Measurements from ENCODE around the gene ADCY2. TPM values are rescaled to one million over a fixed set of nuclear protein-coding genes. Genes with fewer than 3 reads are reported as not detected.

Gene ADCY2
- total RNA-seq, 1 experiment from 2014 or later, result not detected

DNA sequence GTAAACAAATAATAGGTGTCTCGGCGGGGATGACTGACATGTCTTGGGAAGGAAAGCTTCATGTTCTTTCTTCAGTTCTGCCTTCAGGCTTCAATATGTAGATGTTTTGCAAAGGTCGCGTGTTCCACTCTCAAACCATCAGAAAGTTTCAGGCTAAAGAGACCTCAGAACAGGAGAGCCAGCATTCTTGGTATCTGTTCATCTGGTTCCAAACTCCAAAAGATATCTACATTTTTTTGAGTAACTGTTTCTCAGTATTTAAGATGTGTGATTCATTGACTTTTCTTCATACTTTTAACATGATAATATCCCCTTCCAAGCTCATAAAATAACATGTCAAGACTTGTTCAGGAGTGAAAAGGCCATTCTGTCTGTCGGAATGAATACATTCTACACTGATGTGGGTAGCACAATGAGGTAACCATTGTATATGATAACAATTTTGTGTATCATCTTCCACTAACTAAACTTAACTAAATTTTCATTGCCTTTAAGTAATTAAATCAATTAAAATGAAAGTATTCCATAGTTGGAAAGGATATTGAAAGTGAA is 271.4 kb downstream of the ADCY2 start:
- in situ Hi-C loops (cut with HindIII; ENCODE audit: low pct_unique_long_range_greater_than_20kb, low sequenced_read_pairs), result no loop called here
- DNase-seq (ENCODE audit: low read depth), result no peak

DNA sequence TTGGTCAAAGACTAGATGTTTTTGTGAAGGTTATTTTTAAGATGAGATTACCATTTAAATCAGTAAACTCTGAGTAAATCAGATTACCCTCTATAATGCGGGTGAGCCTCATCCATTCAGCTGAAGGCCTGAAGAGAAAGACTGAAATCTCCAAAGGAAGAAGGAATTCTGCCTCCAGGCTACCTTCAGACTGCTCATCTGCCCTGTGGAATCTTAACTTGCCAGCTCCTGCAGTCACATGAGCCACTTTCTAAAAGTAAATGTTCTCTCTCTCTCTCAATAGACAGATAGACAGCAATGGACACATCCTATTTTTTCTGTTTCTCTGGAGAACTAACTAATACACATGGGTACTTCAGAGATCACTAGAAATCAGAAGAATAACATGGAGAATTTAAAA is 272.2 kb downstream of the ADCY2 start:
- in situ Hi-C loops (cut with HindIII; ENCODE audit: low pct_unique_long_range_greater_than_20kb, low sequenced_read_pairs), result no loop called here
- no peak for DNase-seq (ENCODE audit: low read depth)

- in situ Hi-C loops (cut with HindIII; ENCODE audit: low pct_unique_long_range_greater_than_20kb, low sequenced_read_pairs), result no loop called here
- DNase-seq (ENCODE audit: low read depth), result no peak
Observed at GRCh38 chr5:7668627-7669026, 272.7 kb downstream of the ADCY2 start.

DNA sequence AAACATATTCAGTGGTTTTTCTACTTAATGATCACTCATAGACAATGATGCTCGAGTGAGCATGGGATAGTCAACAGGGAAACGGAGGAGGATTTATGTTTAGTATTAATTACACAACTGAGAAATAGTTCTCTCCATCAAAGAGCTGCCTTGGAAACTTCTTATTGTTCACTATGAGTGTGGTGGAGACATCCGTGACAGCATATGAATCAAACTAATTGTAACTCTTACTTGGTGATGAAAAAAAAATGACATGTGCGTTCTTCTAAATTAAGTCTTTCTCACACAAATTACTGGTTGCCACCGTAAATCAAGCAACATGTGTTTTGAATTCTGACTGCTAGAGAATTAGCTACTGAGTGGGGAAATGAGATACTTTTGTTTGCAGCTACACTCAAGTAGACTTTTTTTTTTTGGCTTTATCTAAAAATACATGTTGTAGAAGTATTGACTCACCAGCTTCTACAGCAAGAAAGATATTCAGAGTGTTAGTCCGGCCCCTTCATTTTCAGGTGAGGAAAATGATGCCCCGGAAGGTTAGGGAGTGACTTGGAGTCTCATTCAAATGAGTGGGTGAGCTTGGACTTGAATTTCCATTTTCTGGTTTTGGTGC is 275.5 kb downstream of the ADCY2 start:
- DNase-seq (ENCODE audit: low read depth), result no peak
- in situ Hi-C loops (cut with HindIII; ENCODE audit: low pct_unique_long_range_greater_than_20kb, low sequenced_read_pairs), result no loop called here

GRCh38 chr5:7673658-7674057 is 277.7 kb downstream of the ADCY2 start:
- in situ Hi-C loops (cut with HindIII; ENCODE audit: low pct_unique_long_range_greater_than_20kb, low sequenced_read_pairs), result no loop called here
- no peak for DNase-seq (ENCODE audit: low read depth)

DNA sequence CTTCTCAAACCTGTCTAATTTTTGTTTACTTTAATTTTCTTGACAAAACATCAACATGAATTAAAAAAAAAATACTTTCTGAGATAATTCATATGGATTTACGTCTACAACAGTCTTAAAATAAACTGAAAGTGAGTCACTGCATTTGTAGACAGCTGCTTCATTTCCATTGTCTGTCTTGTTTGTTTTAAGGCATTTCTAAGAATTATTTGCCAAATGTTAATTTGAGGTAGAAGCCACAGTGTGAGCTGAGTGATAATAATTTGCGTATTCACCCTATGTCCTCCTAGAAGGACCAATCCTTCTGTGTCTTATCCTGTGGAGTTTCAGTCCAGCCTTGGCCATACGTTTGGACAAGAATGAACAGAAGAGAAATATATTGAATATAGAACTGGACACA is 280.5 kb downstream of the ADCY2 start:
- in situ Hi-C loops (cut with HindIII; ENCODE audit: low pct_unique_long_range_greater_than_20kb, low sequenced_read_pairs), result no loop called here
- DNase-seq (ENCODE audit: low read depth), result no peak

GRCh38 chr5:7678030-7678429 is 282.1 kb downstream of the ADCY2 start:
- in situ Hi-C loops (cut with HindIII; ENCODE audit: low pct_unique_long_range_greater_than_20kb, low sequenced_read_pairs), result no loop called here

DNA sequence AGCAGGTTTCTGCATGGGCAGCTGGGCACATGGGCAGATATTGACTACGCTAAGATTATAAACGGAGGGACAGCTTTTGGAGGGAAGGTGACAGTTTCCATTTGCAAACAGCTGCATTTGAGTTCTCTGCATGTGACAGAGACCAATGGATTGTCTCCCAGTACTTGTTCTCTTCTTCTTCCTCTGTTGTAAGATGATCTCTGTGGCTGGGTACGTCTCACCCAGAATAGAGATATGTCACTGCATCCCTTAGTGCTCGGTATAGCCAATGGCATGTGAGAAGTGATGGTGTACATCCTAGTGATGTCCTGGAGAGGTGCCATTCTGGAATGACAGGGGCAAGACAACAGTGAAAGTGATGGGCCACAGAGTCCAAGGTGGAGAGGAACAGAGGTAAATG is 283.7 kb downstream of the ADCY2 start:
- DNase-seq (ENCODE audit: low read depth), result no peak
- in situ Hi-C loops (cut with HindIII; ENCODE audit: low pct_unique_long_range_greater_than_20kb, low sequenced_read_pairs), result no loop called here

More at GRCh38 chr5:7678030-7678429, 282.1 kb downstream of the ADCY2 start:
- DNase-seq (ENCODE audit: low read depth), result no peak

GRCh38 chr5:7680260-7680659 is 284.3 kb downstream of the ADCY2 start:
- DNase-seq (ENCODE audit: low read depth), result no peak
- in situ Hi-C loops (cut with HindIII; ENCODE audit: low pct_unique_long_range_greater_than_20kb, low sequenced_read_pairs), result no loop called here

DNA sequence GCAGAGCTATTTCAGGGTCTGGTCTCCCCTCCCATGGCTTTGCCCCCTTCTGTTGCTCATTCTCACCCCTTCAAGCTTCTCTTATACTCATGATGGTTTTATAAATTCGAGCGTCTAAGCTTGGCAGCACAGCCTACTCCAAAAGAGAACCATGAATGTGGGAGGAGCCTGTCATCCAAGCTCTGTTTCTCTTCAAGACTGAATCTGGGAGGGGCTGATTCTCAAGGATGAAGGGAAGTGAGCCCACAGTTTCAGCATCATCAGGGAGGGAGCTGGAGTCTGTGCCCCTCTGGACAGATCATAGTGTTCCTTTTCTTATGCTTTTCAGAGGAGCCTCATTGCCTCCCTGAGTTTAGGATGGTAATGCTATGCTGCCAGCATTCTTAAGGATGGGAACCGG is 286.4 kb downstream of the ADCY2 start:
- no peak for DNase-seq (ENCODE audit: low read depth)
- in situ Hi-C loops (cut with HindIII; ENCODE audit: low pct_unique_long_range_greater_than_20kb, low sequenced_read_pairs), result no loop called here

- no peak for DNase-seq (ENCODE audit: low read depth)
- in situ Hi-C loops (cut with HindIII; ENCODE audit: low pct_unique_long_range_greater_than_20kb, low sequenced_read_pairs), result no loop called here
Observed at GRCh38 chr5:7683753-7684152, 287.8 kb downstream of the ADCY2 start.

GRCh38 chr5:7684826-7685225 is 288.9 kb downstream of the ADCY2 start:
- DNase-seq (ENCODE audit: low read depth), result no peak
- in situ Hi-C loops (cut with HindIII; ENCODE audit: low pct_unique_long_range_greater_than_20kb, low sequenced_read_pairs), result no loop called here

- in situ Hi-C loops (cut with HindIII; ENCODE audit: low pct_unique_long_range_greater_than_20kb, low sequenced_read_pairs), result no loop called here
- DNase-seq (ENCODE audit: low read depth), result no peak
Observed at GRCh38 chr5:7686794-7687193, 290.9 kb downstream of the ADCY2 start.

DNA sequence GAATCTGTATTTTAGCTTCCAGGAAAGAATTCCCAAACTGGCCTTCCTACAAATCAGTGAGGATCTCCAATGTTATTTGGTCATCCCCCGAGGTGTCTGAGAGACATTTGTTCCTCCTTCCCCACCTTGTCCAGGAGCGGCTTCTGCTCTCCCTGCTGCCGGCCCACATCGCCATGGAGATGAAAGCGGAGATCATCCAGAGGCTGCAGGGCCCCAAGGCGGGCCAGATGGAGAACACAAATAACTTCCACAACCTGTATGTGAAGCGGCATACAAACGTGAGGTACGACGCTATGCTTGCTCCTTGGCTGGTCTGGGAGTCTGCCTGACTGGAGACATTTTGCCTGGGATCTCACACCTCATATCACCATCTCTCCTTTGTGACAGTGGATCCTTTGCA is 294.6 kb downstream of the ADCY2 start:
- in situ Hi-C loops (cut with HindIII; ENCODE audit: low pct_unique_long_range_greater_than_20kb, low sequenced_read_pairs), result no loop called here
- DNase-seq (ENCODE audit: low read depth), result no peak

- DNase-seq (ENCODE audit: low read depth), result no peak
- in situ Hi-C loops (cut with HindIII; ENCODE audit: low pct_unique_long_range_greater_than_20kb, low sequenced_read_pairs), result no loop called here
Observed at GRCh38 chr5:7705261-7705660, 309.3 kb downstream of the ADCY2 start.

GRCh38 chr5:7705736-7706135 is 309.8 kb downstream of the ADCY2 start:
- no peak for DNase-seq (ENCODE audit: low read depth)
- in situ Hi-C loops (cut with HindIII; ENCODE audit: low pct_unique_long_range_greater_than_20kb, low sequenced_read_pairs), result no loop called here

GRCh38 chr5:7706256-7706655 is 310.3 kb downstream of the ADCY2 start:
- DNase-seq (ENCODE audit: low read depth), result no peak

DNA sequence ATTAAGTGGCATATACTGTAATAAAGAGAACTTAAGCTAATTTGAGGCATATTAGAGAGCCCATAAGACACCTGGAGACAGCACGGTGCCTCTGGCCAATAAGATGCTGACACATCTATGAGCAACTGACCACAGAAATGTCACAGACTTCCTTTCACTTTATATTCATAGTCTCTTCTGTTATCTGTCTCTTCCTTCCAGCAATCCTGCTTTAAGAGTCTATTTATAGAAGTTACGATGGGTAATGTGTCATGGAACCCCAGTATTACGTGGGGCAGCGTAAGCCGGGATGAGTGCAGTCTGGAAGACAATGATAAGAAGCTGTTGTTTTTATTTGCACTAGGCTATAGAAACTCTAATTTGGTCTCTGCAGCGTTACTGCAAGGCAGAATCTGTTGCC is 318.2 kb downstream of the ADCY2 start:
- in situ Hi-C loops (cut with HindIII; ENCODE audit: low pct_unique_long_range_greater_than_20kb, low sequenced_read_pairs), result no loop called here
- DNase-seq (ENCODE audit: low read depth), result no peak

More at GRCh38 chr5:7706256-7706655, 310.3 kb downstream of the ADCY2 start:
- in situ Hi-C loops (cut with HindIII; ENCODE audit: low pct_unique_long_range_greater_than_20kb, low sequenced_read_pairs), result no loop called here

DNA sequence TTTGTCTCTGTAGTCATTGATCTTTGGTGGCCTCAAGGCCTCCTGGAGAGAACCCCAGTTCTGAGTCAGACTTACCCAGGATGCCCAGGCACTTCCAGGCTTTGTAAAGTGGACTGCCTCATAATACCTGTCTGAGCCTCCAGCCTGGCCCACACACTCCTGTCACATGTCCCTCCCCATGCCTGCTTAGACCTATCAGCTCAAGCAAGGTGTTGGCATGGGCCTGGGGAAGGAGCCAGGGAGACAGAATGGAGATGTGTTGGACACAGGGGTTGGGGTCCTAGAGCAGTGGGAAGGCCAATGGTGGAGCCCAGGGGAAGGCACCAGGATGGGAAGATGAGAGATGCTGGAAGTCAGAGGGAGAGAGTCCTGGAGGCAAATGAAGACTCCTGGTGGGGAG is 318.8 kb downstream of the ADCY2 start:
- no peak for DNase-seq (ENCODE audit: low read depth)
- in situ Hi-C loops (cut with HindIII; ENCODE audit: low pct_unique_long_range_greater_than_20kb, low sequenced_read_pairs), result no loop called here

- DNase-seq (ENCODE audit: low read depth), result no peak
- in situ Hi-C loops (cut with HindIII; ENCODE audit: low pct_unique_long_range_greater_than_20kb, low sequenced_read_pairs), result no loop called here
Observed at GRCh38 chr5:7717691-7718090, 321.8 kb downstream of the ADCY2 start.

Measured in Caki2 (cell line).